Neural progenitor cell (in vitro differentiated cells): Measurements from ENCODE around the gene EIF4E. TPM values are rescaled to one million over a fixed set of nuclear protein-coding genes. Genes with fewer than 3 reads are reported as not detected.

Source experiments
- DNase-seq: peaks from one replicate; pipeline ENCODE4 v3.0.0-alpha.2; 2016; ENCODE audit warnings: low spot score
- H2AFZ ChIP-seq: fragments of 200-600 bp; sonication (generic); replicated peaks from 2 replicates; pipeline ENCODE4 v1.6.1; 2016; ENCODE audit warnings: antibody characterized with exemption
- H3F3A ChIP-seq: fragments of 200-600 bp; sonication (generic); 2 replicates; pipeline ENCODE4 v1.6.1; 2016; ENCODE audit warnings: antibody characterized with exemption, low read depth
- H3K27ac ChIP-seq: fragments of 200-600 bp; sonication (generic); 2 replicates; pipeline ENCODE4 v1.5.1; 2016; ENCODE audit warnings: mild to moderate bottlenecking
- H3K27me3 ChIP-seq: fragments of 200-600 bp; sonication (generic); 2 replicates; pipeline ENCODE4 v1.6.1; 2016; ENCODE audit warnings: mild to moderate bottlenecking, moderate library complexity
- H3K36me3 ChIP-seq: fragments of 200-600 bp; sonication (generic); 2 replicates; pipeline ENCODE4 v1.5.1; 2016
- H3K4me1 ChIP-seq: fragments of 200-600 bp; sonication (generic); 2 replicates; pipeline ENCODE4 v1.6.1; 2016; ENCODE audit warnings: mixed run types
- H3K4me2 ChIP-seq: fragments of 200-600 bp; sonication (generic); 2 replicates; pipeline ENCODE4 v1.6.1; 2016
- H3K4me3 ChIP-seq: fragments of 200-600 bp; sonication (generic); 2 replicates; pipeline ENCODE4 v1.5.1; 2016
- H3K79me2 ChIP-seq: fragments of 200-600 bp; sonication (generic); 2 replicates; pipeline ENCODE4 v1.6.1; 2016; ENCODE audit warnings: low read depth
- H3K9ac ChIP-seq: fragments of 200-600 bp; sonication (generic); 2 replicates; pipeline ENCODE4 v1.6.1; 2016
- H3K9me3 ChIP-seq: fragments of 200-600 bp; sonication (generic); 2 replicates; pipeline ENCODE4 v1.5.1; 2016; ENCODE audit warnings: low read depth
- H4K20me1 ChIP-seq: fragments of 200-600 bp; sonication (generic); 2 replicates; pipeline ENCODE4 v1.6.1; 2016; ENCODE audit warnings: low read depth
- H3K27ac Mint-ChIP-seq: 3 replicates; pipeline ENCODE4 v1.8.0; 2021; ENCODE audit warnings: mixed read lengths
- H3K27me3 Mint-ChIP-seq: 2 replicates; pipeline ENCODE4 v1.8.0; 2022; ENCODE audit warnings: low read depth, mild to moderate bottlenecking, inconsistent platforms, moderate library complexity, mixed read lengths; ENCODE audit not compliant: insufficient read depth
- H3K36me3 Mint-ChIP-seq: 3 replicates; pipeline ENCODE4 v1.8.0; 2021; ENCODE audit warnings: mixed read lengths
- H3K4me1 Mint-ChIP-seq: 3 replicates; pipeline ENCODE4 v1.8.0; 2021; ENCODE audit warnings: mixed read lengths
- H3K4me3 Mint-ChIP-seq: 3 replicates; pipeline ENCODE4 v1.8.0; 2021; ENCODE audit warnings: mild to moderate bottlenecking, moderate library complexity, mixed read lengths
- H3K9me3 Mint-ChIP-seq: 3 replicates; pipeline ENCODE4 v1.8.0; 2020; ENCODE audit warnings: mixed read lengths
- CTCF ChIP-seq: fragments of 200-600 bp; sonication (generic); IDR thresholded peaks from 2 replicates; pipeline ENCODE4 v1.5.1; 2017; ENCODE audit warnings: antibody characterized with exemption, mild to moderate bottlenecking
- EZH2 ChIP-seq: fragments of 200-600 bp; sonication (generic); IDR thresholded peaks from 2 replicates; pipeline ENCODE4 v1.6.1; 2017; ENCODE audit warnings: antibody characterized with exemption, mild to moderate bottlenecking, moderate library complexity
- EZH2phosphoT487 ChIP-seq: fragments of 200-600 bp; sonication (generic); IDR thresholded peaks from 2 replicates; pipeline ENCODE4 v1.6.1; 2017; ENCODE audit warnings: antibody characterized with exemption
- total RNA-seq: library from RNA; depleted of rRNA; stranded (reverse); fragments of >200 nt; gene quantifications from 2 replicates; pipeline ENCODE4 v1.2.3, GENCODE V29; 2015; ENCODE audit warnings: low replicate concordance

EIF4E gene
- total RNA-seq, 1 donor from 2014 or later = 340 TPM

DNA sequence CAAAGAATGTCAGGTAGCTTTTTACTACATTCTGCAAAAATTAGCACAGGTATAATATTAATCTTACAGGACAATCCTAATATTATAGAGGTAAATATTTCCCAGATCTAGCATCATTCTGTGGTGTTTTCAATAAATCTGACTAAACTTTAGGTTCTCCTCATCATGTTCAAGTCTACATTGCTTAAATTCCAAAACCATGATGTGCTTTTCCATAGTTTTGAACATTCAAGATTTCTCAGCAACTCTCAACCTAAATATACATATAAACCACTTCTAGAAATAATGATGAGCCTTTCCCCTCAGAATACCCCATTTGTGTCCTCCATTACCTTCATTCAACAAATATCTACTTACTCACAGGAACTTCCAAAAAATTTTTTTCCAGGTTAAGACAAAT lies 23.1 kb downstream of the EIF4E start:
- TF ChIP-seq EZH2phosphoT487 (no peak), EZH2 (no peak), CTCF (no peak)
- Histone ChIP-seq H2AFZ (no peak overlapping the region), H3K27me3 (no peaks in the 10 kb centered on the region), H3K4me2 (no peak overlapping the region), H3F3A (no peaks in the 10 kb centered on the region), H3K4me1 (peaks cover 7% of the 10 kb centered on the region), H4K20me1 (peaks cover 95% of the 10 kb centered on the region), H3K79me2 (peaks cover 100% of the 10 kb centered on the region), H3K36me3 (peaks cover 5% of the 10 kb centered on the region), H3K27ac (no peak overlapping the region), H3K4me3 (no peak overlapping the region), H3K9ac (no peak overlapping the region), H3K9me3 (no peaks in the 10 kb centered on the region)
- Mint-ChIP-seq H3K36me3 (peaks cover 66% of the 10 kb centered on the region), H3K9me3 (peaks cover 44% of the 10 kb centered on the region), H3K27ac (no peak overlapping the region), H3K4me3 (no peak overlapping the region), H3K4me1 (peaks cover 3% of the 10 kb centered on the region), H3K27me3 (no peaks in the 10 kb centered on the region)
- no peak for DNase-seq

DNA sequence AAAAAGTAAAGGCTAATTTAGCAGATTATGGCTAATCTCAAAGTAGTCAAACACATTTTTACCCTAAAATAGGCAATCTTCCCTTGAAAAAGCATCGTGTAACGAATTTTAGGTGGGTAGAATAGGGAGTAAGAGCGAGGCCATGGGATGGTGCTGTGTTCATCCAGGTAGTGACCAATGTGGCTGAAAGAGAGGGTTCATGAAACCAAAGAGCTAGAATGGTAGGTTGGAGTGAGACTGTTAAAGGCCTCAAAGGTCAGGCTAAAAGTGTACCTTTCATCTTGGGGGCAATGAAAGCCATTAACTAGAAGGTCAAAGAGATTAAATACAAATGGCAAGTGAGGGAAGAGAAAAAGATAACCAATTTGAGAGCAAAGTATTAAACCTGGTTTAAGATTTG lies 23.6 kb downstream of the EIF4E start:
- H3K9me3 ChIP-seq = no peaks in the 10 kb centered on the region
- no peaks in the 10 kb centered on the region for H3K27me3 ChIP-seq
- H3K9ac ChIP-seq = no peak overlapping the region
- H3K4me3 ChIP-seq = no peak overlapping the region
- H3K4me3 Mint-ChIP-seq = no peak overlapping the region
- peaks cover 89% of the 10 kb centered on the region for H4K20me1 ChIP-seq
- H3K27me3 Mint-ChIP-seq = no peaks in the 10 kb centered on the region
- H3K4me2 ChIP-seq = no peak overlapping the region
- H3K27ac Mint-ChIP-seq = no peak overlapping the region
- H3K9me3 Mint-ChIP-seq = peaks cover 44% of the 10 kb centered on the region
- TF ChIP-seq EZH2phosphoT487 = no peak
- no peak for TF ChIP-seq CTCF
- TF ChIP-seq EZH2 = no peak
- H3K27ac ChIP-seq = no peak overlapping the region
- peaks cover 100% of the 10 kb centered on the region for H3K79me2 ChIP-seq
- no peak for DNase-seq
- no peaks in the 10 kb centered on the region for H3F3A ChIP-seq
- peaks cover 70% of the 10 kb centered on the region for H3K36me3 Mint-ChIP-seq
- H3K4me1 Mint-ChIP-seq = peaks cover 3% of the 10 kb centered on the region
- H3K36me3 ChIP-seq = peaks cover 5% of the 10 kb centered on the region
- no peak overlapping the region for H2AFZ ChIP-seq
- H3K4me1 ChIP-seq = peaks cover 7% of the 10 kb centered on the region

DNA sequence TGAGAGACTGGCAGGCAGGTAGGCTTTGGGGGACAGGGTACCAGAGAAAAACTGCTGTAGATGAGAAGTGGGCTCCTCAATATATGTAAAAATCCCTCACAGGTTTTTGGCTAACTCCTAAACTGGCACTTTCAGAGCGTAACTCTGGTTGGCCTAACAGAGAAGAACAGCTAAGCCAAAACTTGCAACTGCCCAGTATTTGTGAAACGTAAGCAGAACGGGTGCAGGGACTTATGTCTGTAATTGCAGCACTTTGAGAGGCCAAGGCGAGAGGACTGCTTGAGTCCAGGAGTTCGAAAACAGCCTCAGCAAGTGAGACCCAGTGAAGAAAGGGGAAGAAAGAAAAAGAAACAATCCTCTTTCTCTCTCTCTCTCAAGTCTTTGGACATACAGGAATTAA lies 25.0 kb downstream of the EIF4E start:
- H3K9me3 ChIP-seq = no peaks in the 10 kb centered on the region
- TF ChIP-seq CTCF (no peak), EZH2 (no peak)
- H3K27me3 ChIP-seq = no peaks in the 10 kb centered on the region
- H3K27me3 Mint-ChIP-seq = no peaks in the 10 kb centered on the region
- no peak overlapping the region for H3K4me2 ChIP-seq
- H3K9me3 Mint-ChIP-seq = peaks cover 37% of the 10 kb centered on the region
- peaks cover 100% of the 10 kb centered on the region for H3K79me2 ChIP-seq
- H3K36me3 Mint-ChIP-seq = peaks cover 69% of the 10 kb centered on the region
- no peak overlapping the region for H2AFZ ChIP-seq
- peaks cover 76% of the 10 kb centered on the region for H4K20me1 ChIP-seq
- H3K36me3 ChIP-seq = peaks cover 8% of the 10 kb centered on the region
- H3K4me3 ChIP-seq = no peak overlapping the region
- H3F3A ChIP-seq = no peaks in the 10 kb centered on the region
- peaks cover 7% of the 10 kb centered on the region for H3K4me1 ChIP-seq
- no peak overlapping the region for H3K4me3 Mint-ChIP-seq
- no peak for DNase-seq
- no peak overlapping the region for H3K9ac ChIP-seq
- no peak overlapping the region for H3K27ac ChIP-seq
- no peaks in the 10 kb centered on the region for H3K4me1 Mint-ChIP-seq
- H3K27ac Mint-ChIP-seq = no peak overlapping the region

DNA sequence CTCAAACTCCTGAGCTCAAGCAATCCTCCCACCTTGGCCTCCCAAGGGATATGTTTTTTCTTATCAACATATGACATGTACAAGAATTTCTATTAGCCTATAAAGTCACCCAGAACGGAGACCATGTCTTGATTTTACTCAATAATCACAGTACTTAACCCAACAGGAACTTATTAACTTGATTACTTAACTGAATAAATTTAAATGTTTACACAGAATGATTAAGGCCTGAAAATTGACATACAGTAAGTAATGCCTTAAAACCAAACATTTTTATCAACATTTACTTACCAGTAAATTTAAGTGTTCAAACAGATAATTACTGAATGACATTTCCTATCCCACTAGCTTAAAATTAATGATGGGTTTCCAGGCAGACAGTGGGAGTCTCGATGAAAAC lies 25.4 kb downstream of the EIF4E start:
- Histone ChIP-seq H3K9ac (no peak overlapping the region), H4K20me1 (peaks cover 76% of the 10 kb centered on the region), H3F3A (no peaks in the 10 kb centered on the region), H3K4me2 (no peak overlapping the region), H3K9me3 (no peaks in the 10 kb centered on the region), H3K27ac (no peak overlapping the region), H2AFZ (no peak overlapping the region), H3K4me3 (no peak overlapping the region), H3K27me3 (no peaks in the 10 kb centered on the region), H3K79me2 (peaks cover 100% of the 10 kb centered on the region), H3K4me1 (peaks cover 7% of the 10 kb centered on the region), H3K36me3 (peaks cover 11% of the 10 kb centered on the region)
- peaks cover 67% of the 10 kb centered on the region for H3K36me3 Mint-ChIP-seq
- no peaks in the 10 kb centered on the region for H3K27me3 Mint-ChIP-seq
- no peak overlapping the region for H3K27ac Mint-ChIP-seq
- H3K9me3 Mint-ChIP-seq = peaks cover 34% of the 10 kb centered on the region
- TF ChIP-seq EZH2 = no peak
- no peak for TF ChIP-seq CTCF
- TF ChIP-seq EZH2phosphoT487 = no peak
- DNase-seq = no peak
- no peak overlapping the region for H3K4me3 Mint-ChIP-seq
- H3K4me1 Mint-ChIP-seq = no peaks in the 10 kb centered on the region
